B cell (primary cell): ENCODE measurements around the gene IGSF3.

Source experiments
- EZH2 ChIP-seq: IDR thresholded peaks from 2 replicates; pipeline ENCODE4 v1.6.1; 2012; ENCODE audit warnings: borderline replicate concordance, low read depth, mild to moderate bottlenecking, moderate library complexity, low read length; ENCODE audit not compliant: insufficient read depth, poor library complexity, severe bottlenecking
- TF ChIP-seq, protein P1 (sequence below): fragments of 200-600 bp; IDR thresholded peaks from one replicate; pipeline ENCODE4 v1.8.0; 2022; ENCODE audit warnings: antibody characterized with exemption, mild to moderate bottlenecking

DNA sequence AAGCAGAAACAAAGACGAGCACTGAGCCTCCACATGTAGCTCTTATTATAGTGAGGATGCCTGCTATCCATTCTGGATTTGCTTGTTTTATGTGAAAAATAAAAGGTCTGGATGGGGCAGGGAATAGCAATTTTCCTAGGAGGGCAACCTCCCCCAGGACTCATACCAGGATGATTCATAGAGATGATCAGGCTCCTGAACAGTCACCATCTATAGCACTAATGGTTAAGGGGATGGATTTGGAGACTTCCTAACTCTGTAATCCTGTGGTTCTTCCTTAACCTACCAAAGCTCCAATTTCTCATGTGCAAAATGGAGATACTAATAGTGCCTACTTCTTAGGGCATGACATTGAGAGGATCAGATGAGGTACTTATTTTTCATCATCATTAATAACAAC, 62.2 kb downstream of the IGSF3 start:
- TF ChIP-seq, protein P1, sequence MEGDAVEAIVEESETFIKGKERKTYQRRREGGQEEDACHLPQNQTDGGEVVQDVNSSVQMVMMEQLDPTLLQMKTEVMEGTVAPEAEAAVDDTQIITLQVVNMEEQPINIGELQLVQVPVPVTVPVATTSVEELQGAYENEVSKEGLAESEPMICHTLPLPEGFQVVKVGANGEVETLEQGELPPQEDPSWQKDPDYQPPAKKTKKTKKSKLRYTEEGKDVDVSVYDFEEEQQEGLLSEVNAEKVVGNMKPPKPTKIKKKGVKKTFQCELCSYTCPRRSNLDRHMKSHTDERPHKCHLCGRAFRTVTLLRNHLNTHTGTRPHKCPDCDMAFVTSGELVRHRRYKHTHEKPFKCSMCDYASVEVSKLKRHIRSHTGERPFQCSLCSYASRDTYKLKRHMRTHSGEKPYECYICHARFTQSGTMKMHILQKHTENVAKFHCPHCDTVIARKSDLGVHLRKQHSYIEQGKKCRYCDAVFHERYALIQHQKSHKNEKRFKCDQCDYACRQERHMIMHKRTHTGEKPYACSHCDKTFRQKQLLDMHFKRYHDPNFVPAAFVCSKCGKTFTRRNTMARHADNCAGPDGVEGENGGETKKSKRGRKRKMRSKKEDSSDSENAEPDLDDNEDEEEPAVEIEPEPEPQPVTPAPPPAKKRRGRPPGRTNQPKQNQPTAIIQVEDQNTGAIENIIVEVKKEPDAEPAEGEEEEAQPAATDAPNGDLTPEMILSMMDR, result no peak
- no peak for TF ChIP-seq EZH2
